SK-N-SH treated with all-trans-retinoic acid at 6 μM for 48 hours (cell line): ENCODE data around the gene RIMBP2.

Source experiments
- ATAC-seq: fragments of 200-7000 bp; cut with Tn5 transposase; 3 replicates; pipeline ENCODE4 v1.9.1; 2020; ENCODE audit warnings: mild to moderate bottlenecking, moderate library complexity
- ARNTL ChIP-seq: fragments of 450-650 bp; formaldehyde crosslinking; IDR thresholded peaks from 2 replicates; pipeline ENCODE4 v1.5.0; 2020; ENCODE audit warnings: low read depth, mild to moderate bottlenecking, moderate library complexity, borderline replicate concordance
- BACH2 ChIP-seq: fragments of 250-450 bp; sonication (Bioruptor Pico); IDR thresholded peaks from 2 replicates; pipeline ENCODE4 v1.9.0; 2021; ENCODE audit warnings: mild to moderate bottlenecking, borderline replicate concordance
- CSDC2 ChIP-seq: fragments of 250-450 bp; sonication (Bioruptor Pico); IDR thresholded peaks from 2 replicates; pipeline ENCODE4 v1.5.0; 2020; ENCODE audit warnings: mild to moderate bottlenecking, moderate library complexity
- GLIS3 ChIP-seq: fragments of 250-450 bp; sonication (Bioruptor Pico); IDR thresholded peaks from 2 replicates; pipeline ENCODE4 v1.5.0; 2020; ENCODE audit warnings: mild to moderate bottlenecking, moderate library complexity
- PPARA ChIP-seq: fragments of 250-450 bp; sonication (Bioruptor Pico); IDR thresholded peaks from 2 replicates; pipeline ENCODE4 v1.5.0; 2020; ENCODE audit warnings: mild to moderate bottlenecking, borderline replicate concordance
- RARB ChIP-seq: fragments of 250-450 bp; sonication (Bioruptor Pico); IDR thresholded peaks from 2 replicates; pipeline ENCODE4 v1.8.0; 2021; ENCODE audit warnings: mild to moderate bottlenecking, moderate library complexity
- SNAI2 ChIP-seq: fragments of 250-450 bp; sonication (Bioruptor Pico); IDR thresholded peaks from 2 replicates; pipeline ENCODE4 v1.5.0; 2020; ENCODE audit warnings: mild to moderate bottlenecking, moderate library complexity
- ZC3H10 ChIP-seq: fragments of 250-450 bp; sonication (Bioruptor Pico); IDR thresholded peaks from 2 replicates; pipeline ENCODE4 v1.5.1; 2021; ENCODE audit warnings: mild to moderate bottlenecking, moderate library complexity
- ZFP3 ChIP-seq: fragments of 250-450 bp; sonication (Bioruptor Pico); IDR thresholded peaks from 2 replicates; pipeline ENCODE4 v1.5.0; 2020; ENCODE audit warnings: mild to moderate bottlenecking, moderate library complexity
- ZNF565 ChIP-seq: fragments of 450-650 bp; formaldehyde crosslinking; conservative IDR thresholded peaks from 2 replicates; pipeline ENCODE4 v1.5.0; 2020; ENCODE audit warnings: low read depth, mild to moderate bottlenecking, moderate library complexity
- ZNF70 ChIP-seq: fragments of 450-650 bp; formaldehyde crosslinking; IDR thresholded peaks from 2 replicates; pipeline ENCODE4 v1.5.0; 2020; ENCODE audit warnings: mild to moderate bottlenecking, moderate library complexity
- ZNF8 ChIP-seq: fragments of 450-650 bp; formaldehyde crosslinking; IDR thresholded peaks from 2 replicates; pipeline ENCODE4 v1.5.0; 2020; ENCODE audit warnings: mild to moderate bottlenecking, moderate library complexity
- TF ChIP-seq, protein P1 (sequence below): fragments of 250-450 bp; sonication (Bioruptor Pico); IDR thresholded peaks from 2 replicates; pipeline ENCODE4 v1.5.1; 2021; ENCODE audit warnings: mild to moderate bottlenecking, moderate library complexity
- TF ChIP-seq, protein P2 (sequence below): fragments of 250-450 bp; sonication (Bioruptor Pico); IDR thresholded peaks from 2 replicates; pipeline ENCODE4 v1.8.0; 2021; ENCODE audit warnings: low read depth, mild to moderate bottlenecking, moderate library complexity, borderline replicate concordance
- TF ChIP-seq, protein P3 (sequence below): fragments of 250-450 bp; sonication (Bioruptor Pico); IDR thresholded peaks from 2 replicates; pipeline ENCODE4 v1.5.1; 2020; ENCODE audit warnings: low read depth, mild to moderate bottlenecking, moderate library complexity
- TF ChIP-seq, protein P4 (sequence below): fragments of 250-450 bp; sonication (Bioruptor Pico); IDR thresholded peaks from 2 replicates; pipeline ENCODE4 v1.5.0; 2020; ENCODE audit warnings: mild to moderate bottlenecking, moderate library complexity

The RIMBP2 gene

DNA sequence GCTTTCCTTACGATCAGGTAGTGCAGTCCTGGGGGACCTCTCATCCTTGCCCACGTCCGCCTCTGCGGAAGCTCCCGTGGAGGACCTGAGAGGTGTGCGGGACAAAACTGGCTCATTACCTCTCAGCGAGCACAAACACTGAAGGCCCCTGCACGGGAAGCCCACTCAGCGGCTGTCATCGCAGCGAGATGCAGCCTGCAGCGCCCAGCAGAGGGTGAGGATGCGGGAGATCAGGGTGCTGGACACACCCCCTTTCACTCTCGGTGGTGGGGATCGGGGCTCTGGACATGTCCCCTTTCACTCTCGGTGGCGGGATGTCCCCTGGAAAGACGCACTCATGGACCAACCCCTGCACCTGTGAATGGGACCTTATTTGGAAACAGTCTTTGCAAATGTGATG, 266.8 kb downstream of the RIMBP2 start:
- no peak for TF ChIP-seq SNAI2 (CRISPR knock-in tag)
- TF ChIP-seq GLIS3 (CRISPR knock-in tag): no peak
- ATAC-seq: no peak

DNA sequence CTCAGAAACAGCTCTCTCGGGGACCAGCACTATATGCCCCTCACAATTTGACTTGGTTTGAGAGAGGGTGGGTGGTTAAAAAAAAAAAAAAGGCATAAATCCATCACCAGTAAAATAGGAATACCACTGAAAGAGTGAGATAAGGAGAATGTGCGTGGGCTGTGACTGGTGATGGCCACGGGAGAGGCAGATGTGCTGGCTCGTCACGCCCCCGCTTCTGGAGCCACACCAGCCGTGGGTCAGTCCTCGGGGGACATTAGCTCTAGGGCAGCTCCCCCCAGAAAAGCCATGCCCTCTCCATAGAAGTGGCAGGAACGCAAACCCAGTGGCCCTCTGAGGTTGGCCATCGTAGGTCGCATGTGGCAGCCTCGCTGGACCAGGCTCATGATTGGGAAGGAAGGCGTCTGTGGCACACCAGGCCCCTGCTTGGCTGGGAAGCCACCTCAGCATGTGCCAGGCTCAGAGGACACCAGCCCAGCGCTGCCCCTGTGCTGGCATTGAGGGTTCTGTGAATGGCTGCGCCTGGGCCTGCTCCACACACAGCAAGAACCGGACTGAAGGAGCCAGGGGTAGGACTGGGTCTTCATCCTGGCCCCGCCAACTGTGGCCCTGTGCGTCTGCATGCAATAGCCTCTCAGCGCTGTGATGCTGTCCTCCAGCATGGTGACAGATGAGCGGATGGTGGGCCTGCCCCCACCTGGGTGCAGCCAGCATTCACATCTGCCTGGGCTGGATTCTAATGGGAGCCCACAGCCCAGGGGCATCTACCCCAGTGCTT, 267.9 kb downstream of the RIMBP2 start:
- TF ChIP-seq, protein P1, sequence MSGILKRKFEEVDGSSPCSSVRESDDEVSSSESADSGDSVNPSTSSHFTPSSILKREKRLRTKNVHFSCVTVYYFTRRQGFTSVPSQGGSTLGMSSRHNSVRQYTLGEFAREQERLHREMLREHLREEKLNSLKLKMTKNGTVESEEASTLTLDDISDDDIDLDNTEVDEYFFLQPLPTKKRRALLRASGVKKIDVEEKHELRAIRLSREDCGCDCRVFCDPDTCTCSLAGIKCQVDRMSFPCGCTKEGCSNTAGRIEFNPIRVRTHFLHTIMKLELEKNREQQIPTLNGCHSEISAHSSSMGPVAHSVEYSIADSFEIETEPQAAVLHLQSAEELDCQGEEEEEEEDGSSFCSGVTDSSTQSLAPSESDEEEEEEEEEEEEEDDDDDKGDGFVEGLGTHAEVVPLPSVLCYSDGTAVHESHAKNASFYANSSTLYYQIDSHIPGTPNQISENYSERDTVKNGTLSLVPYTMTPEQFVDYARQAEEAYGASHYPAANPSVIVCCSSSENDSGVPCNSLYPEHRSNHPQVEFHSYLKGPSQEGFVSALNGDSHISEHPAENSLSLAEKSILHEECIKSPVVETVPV (CRISPR knock-in tag): no peak
- TF ChIP-seq ZNF70 (CRISPR knock-in tag) (no peak), ZNF565 (no peak), ARNTL (CRISPR knock-in tag) (no peak), ZFP3 (CRISPR knock-in tag) (no peak)
- TF ChIP-seq, protein P2, sequence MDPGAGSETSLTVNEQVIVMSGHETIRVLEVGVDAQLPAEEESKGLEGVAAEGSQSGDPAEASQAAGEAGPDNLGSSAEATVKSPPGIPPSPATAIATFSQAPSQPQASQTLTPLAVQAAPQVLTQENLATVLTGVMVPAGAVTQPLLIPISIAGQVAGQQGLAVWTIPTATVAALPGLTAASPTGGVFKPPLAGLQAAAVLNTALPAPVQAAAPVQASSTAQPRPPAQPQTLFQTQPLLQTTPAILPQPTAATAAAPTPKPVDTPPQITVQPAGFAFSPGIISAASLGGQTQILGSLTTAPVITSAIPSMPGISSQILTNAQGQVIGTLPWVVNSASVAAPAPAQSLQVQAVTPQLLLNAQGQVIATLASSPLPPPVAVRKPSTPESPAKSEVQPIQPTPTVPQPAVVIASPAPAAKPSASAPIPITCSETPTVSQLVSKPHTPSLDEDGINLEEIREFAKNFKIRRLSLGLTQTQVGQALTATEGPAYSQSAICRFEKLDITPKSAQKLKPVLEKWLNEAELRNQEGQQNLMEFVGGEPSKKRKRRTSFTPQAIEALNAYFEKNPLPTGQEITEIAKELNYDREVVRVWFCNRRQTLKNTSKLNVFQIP (CRISPR knock-in tag): no peak
- TF ChIP-seq, protein P3, sequence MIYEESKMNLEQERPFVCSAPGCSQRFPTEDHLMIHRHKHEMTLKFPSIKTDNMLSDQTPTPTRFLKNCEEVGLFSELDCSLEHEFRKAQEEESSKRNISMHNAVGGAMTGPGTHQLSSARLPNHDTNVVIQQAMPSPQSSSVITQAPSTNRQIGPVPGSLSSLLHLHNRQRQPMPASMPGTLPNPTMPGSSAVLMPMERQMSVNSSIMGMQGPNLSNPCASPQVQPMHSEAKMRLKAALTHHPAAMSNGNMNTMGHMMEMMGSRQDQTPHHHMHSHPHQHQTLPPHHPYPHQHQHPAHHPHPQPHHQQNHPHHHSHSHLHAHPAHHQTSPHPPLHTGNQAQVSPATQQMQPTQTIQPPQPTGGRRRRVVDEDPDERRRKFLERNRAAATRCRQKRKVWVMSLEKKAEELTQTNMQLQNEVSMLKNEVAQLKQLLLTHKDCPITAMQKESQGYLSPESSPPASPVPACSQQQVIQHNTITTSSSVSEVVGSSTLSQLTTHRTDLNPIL (CRISPR knock-in tag): no peak
- TF ChIP-seq, protein P4, sequence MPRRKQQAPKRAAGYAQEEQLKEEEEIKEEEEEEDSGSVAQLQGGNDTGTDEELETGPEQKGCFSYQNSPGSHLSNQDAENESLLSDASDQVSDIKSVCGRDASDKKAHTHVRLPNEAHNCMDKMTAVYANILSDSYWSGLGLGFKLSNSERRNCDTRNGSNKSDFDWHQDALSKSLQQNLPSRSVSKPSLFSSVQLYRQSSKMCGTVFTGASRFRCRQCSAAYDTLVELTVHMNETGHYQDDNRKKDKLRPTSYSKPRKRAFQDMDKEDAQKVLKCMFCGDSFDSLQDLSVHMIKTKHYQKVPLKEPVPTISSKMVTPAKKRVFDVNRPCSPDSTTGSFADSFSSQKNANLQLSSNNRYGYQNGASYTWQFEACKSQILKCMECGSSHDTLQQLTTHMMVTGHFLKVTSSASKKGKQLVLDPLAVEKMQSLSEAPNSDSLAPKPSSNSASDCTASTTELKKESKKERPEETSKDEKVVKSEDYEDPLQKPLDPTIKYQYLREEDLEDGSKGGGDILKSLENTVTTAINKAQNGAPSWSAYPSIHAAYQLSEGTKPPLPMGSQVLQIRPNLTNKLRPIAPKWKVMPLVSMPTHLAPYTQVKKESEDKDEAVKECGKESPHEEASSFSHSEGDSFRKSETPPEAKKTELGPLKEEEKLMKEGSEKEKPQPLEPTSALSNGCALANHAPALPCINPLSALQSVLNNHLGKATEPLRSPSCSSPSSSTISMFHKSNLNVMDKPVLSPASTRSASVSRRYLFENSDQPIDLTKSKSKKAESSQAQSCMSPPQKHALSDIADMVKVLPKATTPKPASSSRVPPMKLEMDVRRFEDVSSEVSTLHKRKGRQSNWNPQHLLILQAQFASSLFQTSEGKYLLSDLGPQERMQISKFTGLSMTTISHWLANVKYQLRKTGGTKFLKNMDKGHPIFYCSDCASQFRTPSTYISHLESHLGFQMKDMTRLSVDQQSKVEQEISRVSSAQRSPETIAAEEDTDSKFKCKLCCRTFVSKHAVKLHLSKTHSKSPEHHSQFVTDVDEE: no peak
- no peak for ATAC-seq

DNA sequence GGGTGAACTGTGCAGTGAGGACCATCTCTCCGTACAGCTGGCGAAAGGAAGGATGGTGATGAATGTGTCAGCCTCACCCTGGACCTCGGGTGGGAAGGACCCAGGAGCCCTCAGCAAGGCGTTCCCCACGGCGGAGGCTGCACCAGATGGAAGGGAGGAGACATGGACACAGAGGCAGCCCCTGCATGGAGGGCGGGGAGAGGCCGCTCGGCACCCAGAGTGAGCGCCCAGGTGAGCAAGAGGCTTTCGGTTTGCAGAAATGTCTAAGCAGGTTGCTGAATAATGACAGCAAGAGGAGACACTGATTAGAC, 268.5 kb downstream of the RIMBP2 start:
- TF ChIP-seq CSDC2 (CRISPR knock-in tag) (no peak), RARB (CRISPR knock-in tag) (no peak), ZC3H10 (CRISPR knock-in tag) (no peak), BACH2 (no peak), ZNF565 (no peak), ZNF8 (no peak), ARNTL (CRISPR knock-in tag) (no peak)
- TF ChIP-seq, protein P1 (CRISPR knock-in tag): no peak
- TF ChIP-seq, protein P2 (CRISPR knock-in tag): no peak
- no peak for ATAC-seq

DNA sequence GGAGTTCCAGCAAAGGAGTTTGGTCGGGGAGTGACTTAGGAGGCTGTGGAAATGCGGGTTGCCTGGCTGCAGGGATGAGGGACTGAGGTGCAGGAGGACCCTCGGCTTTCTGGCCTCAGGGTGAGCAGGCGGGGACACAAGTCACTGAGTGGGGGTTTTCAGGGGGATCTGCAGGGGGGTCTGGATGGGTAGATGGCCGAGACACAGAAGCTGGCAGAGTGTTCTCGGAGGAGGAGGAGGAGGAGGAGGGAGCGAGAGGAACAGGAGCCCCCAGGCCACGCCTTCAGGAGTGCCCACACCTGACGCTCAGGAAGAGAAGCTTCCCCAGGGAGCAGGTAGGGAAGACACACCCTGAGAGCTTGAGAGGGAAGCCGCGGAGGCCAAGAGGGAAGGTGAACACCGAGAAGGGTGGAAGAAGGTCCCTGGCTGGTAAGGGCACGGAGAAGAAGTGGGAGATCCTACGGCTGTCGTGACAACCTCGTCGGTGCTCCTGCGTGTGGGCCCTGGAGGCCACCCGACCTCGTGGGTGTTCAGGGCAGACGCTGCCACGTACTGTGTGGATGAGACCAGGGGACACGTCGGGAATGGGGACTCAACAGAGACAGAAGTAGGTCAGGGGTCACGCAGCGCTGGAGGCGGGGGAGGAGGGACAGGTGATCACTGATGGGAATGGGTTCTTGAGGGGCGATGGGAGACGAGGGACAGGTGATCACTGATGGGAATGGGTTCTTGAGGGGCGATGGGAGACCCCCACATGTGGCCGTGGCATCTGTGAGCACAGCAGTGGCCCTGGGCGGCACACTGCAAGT, 269.0 kb downstream of the RIMBP2 start:
- TF ChIP-seq PPARA (CRISPR knock-in tag) (no peak), RARB (CRISPR knock-in tag) (no peak)
- TF ChIP-seq, protein P3 (CRISPR knock-in tag): no peak
- no peak for ATAC-seq
